ENCODE results near the gene SLC8A2.
"Not testable (repeated sequence)": the region's sequence is repeated elsewhere in the genome, so short reads cannot be mapped to it uniquely, and the experiment has no call there.

SLC8A2 gene

GRCh38 chr19:47499863-47500830, 28.5 kb upstream of the SLC8A2 start:
- DNase-seq: no peak

GRCh38 chr19:47499371-47499770, 27.7 kb upstream of the SLC8A2 start:
- DNase-seq: no peak

GRCh38 chr19:47498561-47498960, 26.9 kb upstream of the SLC8A2 start:
- DNase-seq: no peak

GRCh38 chr19:47497821-47498520, 26.3 kb upstream of the SLC8A2 start:
- no peak for DNase-seq

GRCh38 chr19:47497050-47497766, 25.5 kb upstream of the SLC8A2 start:
- no peak for DNase-seq

- no peak for DNase-seq
These were observed 24.0 kb upstream of the SLC8A2 start for GRCh38 chr19:47495478-47496372.

- DNase-seq: no peak
These were observed 23.0 kb upstream of the SLC8A2 start for GRCh38 chr19:47494729-47495128.

- DNase-seq: no peak
These were observed 22.5 kb upstream of the SLC8A2 start for GRCh38 chr19:47494211-47494547.

- no peak for DNase-seq
These were observed 21.9 kb upstream of the SLC8A2 start for GRCh38 chr19:47493378-47494210.

- DNase-seq: no peak
These were observed 21.1 kb upstream of the SLC8A2 start for GRCh38 chr19:47492571-47493377.

- no peak for DNase-seq
These were observed 20.4 kb upstream of the SLC8A2 start for GRCh38 chr19:47492137-47492533.

GRCh38 chr19:47491358-47492136, 19.9 kb upstream of the SLC8A2 start:
- DNase-seq: no peak

- no peak for DNase-seq
These were observed 19.2 kb upstream of the SLC8A2 start for GRCh38 chr19:47490847-47491246.

- no peak for DNase-seq
These were observed 18.3 kb upstream of the SLC8A2 start for GRCh38 chr19:47490031-47490430.

GRCh38 chr19:47489072-47489914, 17.6 kb upstream of the SLC8A2 start:
- DNase-seq: no peak

GRCh38 chr19:47487551-47488515, 16.1 kb upstream of the SLC8A2 start:
- no peak for DNase-seq

- no peak for DNase-seq
These were observed 15.2 kb upstream of the SLC8A2 start for GRCh38 chr19:47486900-47487299.

GRCh38 chr19:47486220-47486619, 14.5 kb upstream of the SLC8A2 start:
- not testable (repeated sequence) for DNase-seq

Data from CD4-positive, alpha-beta T cell treated with Interleukin-17A for 1 hour (primary cell).